ENCODE measurements around the gene SLC9A6.

- TF ChIP-seq ZSCAN22 (CRISPR knock-in tag; IDR thresholded peaks at IDR 0.05) (no peak), POLR2AphosphoS2 (IDR thresholded peaks at IDR 0.05; ENCODE audit: low read depth, low read length) (no peak), ATM (IDR thresholded peaks at IDR 0.05; ENCODE audit: borderline replicate concordance) (no peak), RBFOX2 (IDR thresholded peaks at IDR 0.05; ENCODE audit: low read depth, low read length) (no peak)
Measured at GRCh38 chrX:136057567-136057966, 72.3 kb downstream of the SLC9A6 start.
